NAMALWA (cell line): ENCODE results near the gene CD84.
"Not testable (repeated sequence)": the region's sequence is repeated elsewhere in the genome, so short reads cannot be mapped to it uniquely, and the experiment has no call there.

Experiments used
- DNase-seq: peaks from one replicate; pipeline ENCODE4 v3.0.0-alpha.2; 2015; ENCODE audit warnings: low spot score

Gene CD84

DNA sequence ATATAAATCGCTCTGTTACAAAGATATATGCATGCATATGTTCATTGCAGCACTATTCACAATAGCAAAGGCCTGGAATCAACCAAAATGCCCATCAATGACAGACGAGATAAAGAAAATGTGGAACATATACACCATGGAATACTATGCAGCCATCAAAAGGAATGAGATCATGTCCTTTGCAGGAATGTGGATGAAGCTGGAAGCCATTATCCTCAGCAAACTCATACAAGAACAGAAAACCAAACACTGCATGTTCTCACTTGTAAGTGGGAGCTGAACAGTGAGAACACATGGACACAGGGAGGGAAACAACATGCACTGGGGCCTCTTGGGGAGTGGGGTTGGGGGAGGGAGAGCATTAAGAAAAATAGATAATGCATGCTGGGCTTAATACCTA, 61.8 kb downstream of the CD84 start:
- DNase-seq, result not testable (repeated sequence)

DNA sequence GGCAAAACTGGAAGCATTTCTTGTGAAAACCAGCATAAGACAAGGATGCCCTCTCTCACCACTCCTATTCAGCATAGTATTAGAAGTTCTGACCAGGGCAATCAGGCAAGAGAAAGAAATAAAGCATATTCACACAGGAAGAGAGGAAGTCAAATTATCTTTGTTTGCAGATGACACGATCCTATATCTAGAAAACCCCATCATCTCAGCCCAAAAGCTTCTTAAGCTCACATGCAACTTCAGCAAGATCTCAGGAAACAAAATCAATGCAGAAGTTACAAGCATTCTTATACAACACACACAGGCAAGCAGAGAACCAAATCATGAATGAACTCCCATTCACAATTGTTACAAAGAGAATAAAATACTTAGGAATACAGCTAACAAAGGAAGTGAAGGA, 63.4 kb downstream of the CD84 start:
- DNase-seq, result not testable (repeated sequence)

DNA sequence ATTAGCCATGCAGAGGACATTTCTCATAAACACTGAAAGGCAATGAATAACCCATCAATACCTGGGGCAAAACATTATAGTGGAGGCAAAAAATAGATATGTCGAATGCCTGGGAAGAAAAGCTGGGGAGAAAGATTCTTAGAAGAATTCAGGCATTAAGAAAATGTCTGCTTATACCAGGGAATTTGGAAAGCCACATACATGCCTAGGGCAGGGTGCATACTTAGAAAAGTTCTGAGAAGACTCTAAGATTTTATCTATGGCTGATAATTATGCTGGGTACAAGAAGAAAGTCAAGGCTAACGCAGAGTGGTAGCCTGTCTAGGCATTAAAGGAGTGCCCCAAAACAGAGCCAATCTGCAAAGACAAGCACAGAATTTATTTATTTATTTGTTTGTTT, 74.6 kb downstream of the CD84 start:
- DNase-seq, result no peak

DNA sequence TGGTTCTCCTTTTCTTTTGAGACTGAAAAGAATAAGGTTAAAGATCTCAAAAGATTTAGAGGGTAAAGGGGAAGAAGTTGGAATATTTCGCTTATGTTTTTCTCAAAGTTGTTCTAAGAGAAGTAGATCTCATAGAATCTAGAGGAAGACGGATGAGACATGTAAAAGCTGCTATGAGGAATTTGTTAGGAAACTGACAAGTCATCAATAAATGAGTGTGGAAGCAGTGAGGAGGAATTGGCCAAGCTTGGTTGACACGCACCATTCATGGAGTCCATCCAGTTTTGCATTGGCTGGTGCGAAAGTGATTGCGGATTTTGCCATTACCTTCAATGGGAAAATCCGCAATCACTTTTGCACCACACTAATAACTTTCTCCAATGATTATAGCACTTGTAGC, 76.2 kb downstream of the CD84 start:
- DNase-seq, result no peak

GRCh38 chr1:160500321-160500990, 78.8 kb downstream of the CD84 start:
- no peak for DNase-seq

DNA sequence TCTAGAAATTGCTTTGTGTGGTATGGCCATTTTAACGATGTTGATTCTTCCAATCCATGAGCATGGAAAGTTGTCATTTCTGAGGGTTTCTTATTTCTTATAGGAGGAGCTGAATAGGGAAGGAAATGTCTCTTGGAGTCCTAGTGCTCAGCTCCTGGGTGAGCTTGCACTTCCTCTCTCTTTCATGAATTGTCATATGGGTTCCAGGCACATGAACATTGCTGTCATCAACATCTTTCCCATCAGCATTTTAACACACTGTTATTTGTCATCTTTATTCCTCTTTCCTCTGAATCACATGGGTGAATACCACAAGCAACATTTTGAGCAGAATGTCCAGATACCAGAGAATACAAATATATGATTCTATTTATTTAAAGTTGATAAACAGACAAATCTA, 79.7 kb downstream of the CD84 start:
- no peak for DNase-seq

GRCh38 chr1:160498301-160499065, 80.8 kb downstream of the CD84 start:
- DNase-seq, result not testable (repeated sequence)

DNA sequence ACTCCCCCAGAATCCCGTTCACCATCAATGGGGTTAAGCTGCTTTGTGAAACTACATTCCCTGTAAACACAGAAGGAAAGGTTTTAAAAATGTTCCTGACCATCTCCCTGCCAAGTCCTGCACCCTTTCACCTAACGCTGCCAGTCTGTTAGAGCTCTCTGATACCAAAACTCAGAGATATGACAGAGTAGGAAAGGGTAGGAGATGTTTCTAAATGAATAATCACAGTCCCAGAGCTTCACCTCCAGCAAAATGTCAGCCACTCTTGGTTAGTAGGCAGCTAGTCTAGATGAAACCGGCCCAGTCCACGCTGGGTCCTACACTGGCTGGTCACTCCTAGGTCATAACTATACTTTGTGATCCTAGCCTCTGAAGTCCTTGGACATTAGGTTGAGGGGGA, 83.0 kb downstream of the CD84 start:
- DNase-seq, result no peak

GRCh38 chr1:160494620-160495019, 84.7 kb downstream of the CD84 start:
- peak; percentile 48 for DNase-seq

DNA sequence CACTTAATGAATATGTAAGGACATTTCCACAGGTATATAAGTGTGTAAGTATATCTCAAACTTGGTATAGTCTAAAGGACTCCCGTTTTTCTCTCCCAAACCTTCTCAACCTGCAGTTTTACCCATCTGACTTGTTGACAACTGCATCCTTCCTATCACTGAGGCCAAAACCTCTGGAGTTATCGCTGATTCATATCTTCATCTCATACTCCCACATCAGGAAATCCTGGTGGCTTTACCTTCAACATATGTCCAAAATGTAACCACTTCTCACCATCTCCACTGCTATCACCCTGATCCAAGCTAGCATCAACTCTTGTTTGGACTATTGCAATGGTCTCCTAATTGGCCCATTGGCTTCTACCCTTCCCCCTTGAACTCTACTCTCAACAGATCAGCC, 86.7 kb downstream of the CD84 start:
- no peak for DNase-seq

DNA sequence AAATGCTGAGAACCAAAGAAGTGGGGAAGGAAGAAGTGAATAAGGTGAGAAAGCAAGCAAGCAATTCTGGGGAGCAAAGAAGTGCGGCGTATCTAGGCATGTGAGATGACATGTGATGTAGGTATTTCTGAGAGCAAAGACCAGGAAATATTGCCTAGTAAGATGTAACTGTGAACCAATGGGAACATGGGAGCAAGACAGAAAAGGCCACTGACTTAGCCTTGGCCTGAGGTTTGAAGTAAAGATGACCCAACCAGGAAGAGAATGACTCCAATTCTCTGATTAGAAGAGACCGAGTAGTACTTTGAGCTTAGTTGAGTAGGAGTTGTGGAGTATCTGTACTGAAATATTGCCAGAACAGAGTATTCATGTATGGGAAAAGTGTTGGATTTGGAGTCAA, 87.3 kb downstream of the CD84 start:
- DNase-seq, result no peak
